Adrenal gland (tissue), 12 donors: Measurements from ENCODE around the gene CAMTA1. TPM values are rescaled to one million over a fixed set of nuclear protein-coding genes. Genes with fewer than 3 reads are reported as not detected.
A peak's percentile ranks its signal among the peaks of the same experiment; 100 is the strongest.

Experiments used
- DNase-seq, 7 donors: peaks; one replicate each; pipeline ENCODE4 v3.0.0-alpha.2; 2019 to 2020
- H3K27ac ChIP-seq, 5 donors: fragments of 200-600 bp; sonication (generic) in 4 of 5; 1 replicate in 3 of 5; 2 replicates in 2 of 5; pipeline versions ENCODE4 v1.5.1 to v1.8.0; 2016 to 2020; ENCODE audit warnings: mild to moderate bottlenecking in 1 of 5
- H3K27me3 ChIP-seq: fragments of 200-600 bp; 2 replicates; pipeline ENCODE4 v1.8.0; 2021
- H3K36me3 ChIP-seq, 2 donors: fragments of 200-600 bp; replicated peaks in 1 of 2; 1 replicate in 1 of 2; 2 replicates in 1 of 2; pipeline versions ENCODE4 v1.5.1 to v1.8.0; 2018 to 2022
- H3K4me1 ChIP-seq, 2 donors: fragments of 200-600 bp; replicated peaks in 1 of 2; 1 replicate in 1 of 2; 2 replicates in 1 of 2; pipeline versions ENCODE4 v1.5.1 to v1.8.0; 2018 to 2021
- H3K4me3 ChIP-seq, 4 donors: fragments of 200-600 bp; sonication (generic) in 3 of 4; one replicate each; pipeline ENCODE4 v1.5.1; 2016 to 2018
- H3K9me3 ChIP-seq, 3 donors: fragments of 200-600 bp; sonication (generic) in 1 of 3; replicated peaks in 1 of 3; 1 replicate in 2 of 3; 2 replicates in 1 of 3; pipeline versions ENCODE4 v1.5.1 to v1.8.0; 2016 to 2021
- POLR2A ChIP-seq, 2 donors: fragments of 450-650 bp; IDR thresholded peaks; one replicate each; pipeline ENCODE4 v1.6.1; 2017; ENCODE audit warnings: antibody characterized with exemption in 2 of 2, mild to moderate bottlenecking in 2 of 2, moderate library complexity in 1 of 2
- WGBS, 4 donors: extraction: QIAGEN DNeasy Blood & Tissue Kit in 2 of 4; methylation state at CpG; one replicate each; pipeline versions ENCODE4 v1.1.5 to v1.1.7; 2013 to 2017; 5-methylcytosine and 5-hydroxymethylcytosine counted together
- intact Hi-C, 2 donors: fragments of 100-400 bp; cut with DNase I; formaldehyde crosslinking; loops; one replicate each; pipeline versions ENCODE4 v1.14.1 to v1.15.0; 2022 to 2023
- polyA plus RNA-seq, 3 donors: library from polyadenylated mRNA; stranded (reverse); fragments of 200-250 nt in 2 of 3; fragments of 350-450 nt in 1 of 3; fragmentation: Illumina TruSeq in 1 of 3; extraction: RNeasy Lipid Tissue Mini Kit (QIAGEN cat#74804) in 1 of 3; gene quantifications; one replicate each; pipeline ENCODE4 v1.2.3, GENCODE V29; 2013 to 2014
- total RNA-seq, 9 donors: library from RNA; depleted of rRNA in 4 of 9; stranded (reverse); fragments of >200 nt in 4 of 9; fragments of 120-200 nt in 1 of 9; fragmentation: NEBNext Ultra II Directional in 1 of 9; extraction: Animal tissue kit (Norgen Biotek cat#: 25700) in 1 of 9; gene quantifications; one replicate each; pipeline versions ENCODE4 v1.1.0 to v1.2.4, GENCODE V29; 2013 to 2023
- TF ChIP-seq, protein P1 (sequence below), 6 experiments: fragments of 450-650 bp in 4 of 6; fragments of 200-600 bp in 2 of 6; sonication (generic) in 1 of 6; IDR thresholded peaks; 1 replicate in 5 of 6; 2 replicates in 1 of 6; pipeline versions ENCODE4 v1.5.1 to v1.8.0; 2016 to 2021; ENCODE audit warnings: antibody characterized with exemption in 6 of 6, mild to moderate bottlenecking in 2 of 6, moderate library complexity in 1 of 6
- donor health status: healthy with polysubstance abuse.
- donor health status: Bipolar disorder and iron deficiency.
- donor health status: DM: yes; HTN: yes; CAD: no.
- donor health status: DM: no; HTN: no; CAD: no.
- donor health status: DM: no; HTN: no; CAD: no.
- donor health status: DM: yes; HTN: yes; CAD: no.

CAMTA1 gene
- total and polyA plus RNA-seq, 12 donors: 62.9 to 141 (median 96.9) TPM

DNA sequence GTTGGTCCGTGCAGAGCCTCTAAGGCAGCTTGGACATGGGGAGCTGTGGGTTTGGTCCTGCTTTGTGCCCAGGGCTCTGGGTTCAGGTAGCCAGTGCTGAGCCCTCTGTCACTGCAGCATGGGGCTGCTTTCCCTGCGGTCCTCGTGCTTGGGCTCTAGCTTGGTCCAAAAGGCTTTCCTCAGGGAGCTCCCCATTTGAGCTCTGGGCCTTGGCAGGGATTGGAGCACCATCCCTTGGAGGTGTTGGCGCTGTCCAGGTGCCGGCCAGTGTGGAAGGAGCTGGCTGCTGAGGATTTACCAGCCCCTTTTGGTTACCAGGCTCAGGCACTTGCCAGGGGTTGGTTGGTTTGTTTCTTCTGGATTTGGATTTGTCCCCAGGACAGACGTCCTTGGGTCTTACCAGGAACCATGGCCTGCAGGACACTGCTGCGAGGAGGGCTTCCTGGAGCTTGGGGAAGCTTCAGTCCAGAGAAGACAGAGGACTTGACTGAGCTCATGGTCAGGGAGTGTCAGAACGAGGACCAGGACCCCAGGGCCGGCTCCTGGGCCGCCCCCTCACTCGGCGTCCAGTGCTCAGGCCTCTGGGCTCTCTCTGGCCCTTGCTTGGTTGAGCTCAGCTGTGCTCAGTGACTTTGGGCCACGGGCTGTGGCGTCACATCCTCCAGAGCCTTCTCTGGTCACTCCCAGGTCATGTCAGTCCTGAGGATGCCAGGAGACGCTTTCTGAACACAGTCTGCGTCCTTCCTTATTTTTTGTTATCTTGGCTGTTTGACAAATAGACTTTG is 224.7 kb downstream of the CAMTA1 start:
- no peak overlapping the region for H3K4me3 ChIP-seq
- H3K4me1 ChIP-seq: no peaks in the 10 kb centered on the region
- no peaks in the 10 kb centered on the region for H3K9me3 ChIP-seq
- TF ChIP-seq, protein P1, sequence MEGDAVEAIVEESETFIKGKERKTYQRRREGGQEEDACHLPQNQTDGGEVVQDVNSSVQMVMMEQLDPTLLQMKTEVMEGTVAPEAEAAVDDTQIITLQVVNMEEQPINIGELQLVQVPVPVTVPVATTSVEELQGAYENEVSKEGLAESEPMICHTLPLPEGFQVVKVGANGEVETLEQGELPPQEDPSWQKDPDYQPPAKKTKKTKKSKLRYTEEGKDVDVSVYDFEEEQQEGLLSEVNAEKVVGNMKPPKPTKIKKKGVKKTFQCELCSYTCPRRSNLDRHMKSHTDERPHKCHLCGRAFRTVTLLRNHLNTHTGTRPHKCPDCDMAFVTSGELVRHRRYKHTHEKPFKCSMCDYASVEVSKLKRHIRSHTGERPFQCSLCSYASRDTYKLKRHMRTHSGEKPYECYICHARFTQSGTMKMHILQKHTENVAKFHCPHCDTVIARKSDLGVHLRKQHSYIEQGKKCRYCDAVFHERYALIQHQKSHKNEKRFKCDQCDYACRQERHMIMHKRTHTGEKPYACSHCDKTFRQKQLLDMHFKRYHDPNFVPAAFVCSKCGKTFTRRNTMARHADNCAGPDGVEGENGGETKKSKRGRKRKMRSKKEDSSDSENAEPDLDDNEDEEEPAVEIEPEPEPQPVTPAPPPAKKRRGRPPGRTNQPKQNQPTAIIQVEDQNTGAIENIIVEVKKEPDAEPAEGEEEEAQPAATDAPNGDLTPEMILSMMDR (IDR thresholded peaks at IDR 0.05): no peak
- TF ChIP-seq POLR2A (IDR thresholded peaks at IDR 0.05): no peak
- DNase-seq: no peak
- 74 to 87% (median 83%) methylated on average over 7 to 16 of the region's 16 CpGs for WGBS, 4 donors
- no peak overlapping the region for H3K27ac ChIP-seq
- intact Hi-C loops: no loop called here
- no peaks in the 10 kb centered on the region for H3K36me3 ChIP-seq
- H3K27me3 ChIP-seq: no peaks in the 10 kb centered on the region

DNA sequence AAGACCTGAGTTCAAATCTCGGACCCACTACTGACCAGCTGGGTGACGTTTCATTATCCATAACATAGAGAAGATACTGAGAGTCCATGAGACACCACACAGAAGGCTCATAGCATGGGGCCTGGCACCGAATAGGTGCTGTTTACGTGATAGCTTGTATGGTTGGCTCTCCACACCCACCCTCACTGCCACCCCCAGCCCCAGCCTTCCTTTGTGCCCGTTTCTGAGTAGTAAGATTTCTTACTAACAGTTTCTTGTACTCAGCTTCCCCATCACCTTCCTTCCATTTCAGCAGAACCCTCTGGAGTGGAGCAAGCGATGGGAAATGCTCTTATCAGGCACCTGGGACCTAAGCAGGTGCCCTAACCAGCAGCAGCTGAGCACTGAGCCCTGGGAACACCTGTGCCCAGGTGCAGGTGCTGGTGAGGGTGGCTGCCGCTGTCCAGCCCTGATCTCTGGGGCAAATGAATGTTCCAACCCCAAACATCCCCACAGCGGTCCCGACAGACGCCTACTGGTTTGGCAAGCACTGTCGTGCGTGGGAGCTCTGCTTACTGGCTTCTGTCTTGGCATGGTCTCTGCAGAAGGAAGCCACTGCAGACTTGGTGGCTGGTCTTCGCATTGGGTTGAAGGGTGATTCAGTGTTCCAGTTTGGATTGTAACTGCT is 225.4 kb downstream of the CAMTA1 start:
- Histone ChIP-seq H3K36me3 (no peaks in the 10 kb centered on the region), H3K4me3 (no peak overlapping the region), H3K9me3 (no peaks in the 10 kb centered on the region), H3K27me3 (no peaks in the 10 kb centered on the region), H3K27ac (no peak overlapping the region), H3K4me1 (no peaks in the 10 kb centered on the region)
- intact Hi-C loops: no loop called here
- 80 to 86% (median 85%) methylated on average over 9 to 13 of the region's 13 CpGs for WGBS, 4 donors
- TF ChIP-seq, protein P1 (IDR thresholded peaks at IDR 0.05): no peak
- no peak for TF ChIP-seq POLR2A (IDR thresholded peaks at IDR 0.05)
- DNase-seq: peak in 1 of 7 donors; percentile 23

DNA sequence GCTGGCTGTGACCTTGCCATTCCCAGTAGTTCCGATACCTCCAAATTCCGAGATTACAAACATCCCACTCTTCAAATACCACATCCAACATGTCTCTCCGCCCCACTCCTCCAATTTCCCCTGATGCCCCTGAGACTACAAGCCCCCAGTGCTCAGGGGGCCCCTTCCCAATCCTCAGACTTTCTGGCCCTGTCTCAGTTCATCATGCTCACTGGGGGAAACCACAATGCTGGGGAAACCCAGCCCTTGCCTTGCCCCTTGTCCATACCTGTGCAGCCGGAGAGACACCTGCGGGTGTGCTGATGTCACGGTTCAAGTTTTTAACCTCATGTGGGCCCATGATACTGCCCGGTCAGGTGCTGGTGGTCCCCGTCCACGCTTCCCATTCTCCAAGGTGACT is 226.6 kb downstream of the CAMTA1 start:
- 81 to 88% (median 82%) methylated on average over 7 to 9 of the region's 9 CpGs for WGBS, 4 donors
- TF ChIP-seq, protein P1 (IDR thresholded peaks at IDR 0.05): no peak
- TF ChIP-seq POLR2A (IDR thresholded peaks at IDR 0.05): no peak
- no peak for DNase-seq
- Histone ChIP-seq H3K4me1 (no peaks in the 10 kb centered on the region), H3K36me3 (no peaks in the 10 kb centered on the region), H3K27ac (no peak overlapping the region), H3K4me3 (no peak overlapping the region), H3K27me3 (no peaks in the 10 kb centered on the region), H3K9me3 (no peaks in the 10 kb centered on the region)
- intact Hi-C loops: no loop called here

DNA sequence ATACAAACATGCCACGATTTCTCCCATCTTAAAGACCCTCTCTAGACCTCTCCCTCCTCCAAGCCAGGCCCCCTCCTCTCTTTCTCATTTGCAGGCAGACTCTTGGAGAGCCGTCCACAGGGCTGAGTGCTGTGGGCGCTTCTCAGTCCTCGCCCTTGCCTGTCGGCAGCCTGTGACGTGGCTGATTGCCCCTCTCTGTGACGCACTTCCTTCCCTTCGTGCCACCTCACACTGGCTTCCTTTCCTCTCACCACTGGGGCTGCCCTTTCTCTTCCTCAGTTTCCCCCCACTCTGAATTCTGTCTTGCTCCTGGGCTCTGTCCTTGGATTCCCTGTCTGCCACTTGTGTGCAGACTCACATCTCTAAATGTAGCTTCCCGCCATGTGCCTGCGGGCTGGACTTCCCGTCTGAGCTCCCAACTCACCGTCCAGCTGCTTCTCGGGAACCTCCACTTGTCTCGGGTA is 227.2 kb downstream of the CAMTA1 start:
- Histone ChIP-seq H3K27me3 (no peaks in the 10 kb centered on the region), H3K36me3 (no peaks in the 10 kb centered on the region), H3K9me3 (no peaks in the 10 kb centered on the region), H3K27ac (no peak overlapping the region), H3K4me3 (no peak overlapping the region), H3K4me1 (no peaks in the 10 kb centered on the region)
- DNase-seq: no peak
- TF ChIP-seq, protein P1 (IDR thresholded peaks at IDR 0.05): no peak
- no peak for TF ChIP-seq POLR2A (IDR thresholded peaks at IDR 0.05)
- intact Hi-C loops: no loop called here
- WGBS, 4 donors: 82 to 85% (median 83%) methylated on average over 14 of the region's 14 CpGs
